Stomach (tissue), 4 donors: ENCODE results near the gene TENM4.

ENCODE experiments used
- EP300 ChIP-seq: sonication (generic); formaldehyde crosslinking; IDR thresholded peaks from one replicate; pipeline ENCODE4 v1.6.1; 2017; ENCODE audit warnings: antibody characterized with exemption
- POLR2A ChIP-seq, 4 donors: fragments of 450-650 bp; IDR thresholded peaks; one replicate each; pipeline ENCODE4 v1.6.1; 2016; ENCODE audit warnings: antibody characterized with exemption in 4 of 4, control low read depth in 2 of 4, mild to moderate bottlenecking in 1 of 4, moderate library complexity in 1 of 4

GRCh38 chr11:79425463-79425862 is 15.4 kb downstream of the TENM4 start:
- TF ChIP-seq EP300 (no peak), POLR2A (IDR thresholded peaks at IDR 0.05) (no peak)
